ENCODE data around the gene ZFP1. TPM values are rescaled to one million over a fixed set of nuclear protein-coding genes. Genes with fewer than 3 reads are reported as not detected.

The ZFP1 gene
- polyA plus RNA-seq, 1 experiment: 11.6 TPM

DNA sequence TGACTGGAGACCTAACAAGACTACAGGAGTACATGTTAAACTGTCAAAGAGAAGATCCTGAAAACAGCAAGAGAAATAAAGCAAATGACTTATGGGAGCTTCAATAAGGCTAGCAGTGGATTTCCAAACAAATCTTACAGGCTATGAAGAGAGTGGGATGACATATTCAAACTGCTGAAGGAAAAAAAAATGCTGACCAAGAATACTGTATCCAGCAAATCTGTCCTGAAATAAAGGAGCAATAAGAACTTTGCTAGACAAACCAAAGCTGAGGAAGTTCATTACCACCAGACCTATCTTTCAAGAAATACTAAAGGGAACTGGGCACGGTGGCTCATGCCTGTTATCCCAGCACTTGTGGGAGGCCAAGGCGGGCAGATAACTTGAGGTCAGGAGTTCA, 28.6 kb downstream of the ZFP1 start:
- Histone ChIP-seq H3K9me3 (ENCODE audit: control insufficient read depth, insufficient read depth, low read length) (peaks cover 33% of the 10 kb centered on the region), H3K27ac (ENCODE audit: low read depth, low read length) (no peak overlapping the region), H3K27me3 (ENCODE audit: control insufficient read depth, insufficient read depth, low read length) (no peaks in the 10 kb centered on the region), H3K4me3 (ENCODE audit: low read depth, low read length) (no peak overlapping the region)
- ChIA-PET CTCF (no interaction called here), POLR2A (no interaction called here)
- DNase-seq (ENCODE audit: low read depth, low spot score): no peak
- TF ChIP-seq, protein P1, sequence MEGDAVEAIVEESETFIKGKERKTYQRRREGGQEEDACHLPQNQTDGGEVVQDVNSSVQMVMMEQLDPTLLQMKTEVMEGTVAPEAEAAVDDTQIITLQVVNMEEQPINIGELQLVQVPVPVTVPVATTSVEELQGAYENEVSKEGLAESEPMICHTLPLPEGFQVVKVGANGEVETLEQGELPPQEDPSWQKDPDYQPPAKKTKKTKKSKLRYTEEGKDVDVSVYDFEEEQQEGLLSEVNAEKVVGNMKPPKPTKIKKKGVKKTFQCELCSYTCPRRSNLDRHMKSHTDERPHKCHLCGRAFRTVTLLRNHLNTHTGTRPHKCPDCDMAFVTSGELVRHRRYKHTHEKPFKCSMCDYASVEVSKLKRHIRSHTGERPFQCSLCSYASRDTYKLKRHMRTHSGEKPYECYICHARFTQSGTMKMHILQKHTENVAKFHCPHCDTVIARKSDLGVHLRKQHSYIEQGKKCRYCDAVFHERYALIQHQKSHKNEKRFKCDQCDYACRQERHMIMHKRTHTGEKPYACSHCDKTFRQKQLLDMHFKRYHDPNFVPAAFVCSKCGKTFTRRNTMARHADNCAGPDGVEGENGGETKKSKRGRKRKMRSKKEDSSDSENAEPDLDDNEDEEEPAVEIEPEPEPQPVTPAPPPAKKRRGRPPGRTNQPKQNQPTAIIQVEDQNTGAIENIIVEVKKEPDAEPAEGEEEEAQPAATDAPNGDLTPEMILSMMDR (IDR thresholded peaks at IDR 0.05; ENCODE audit: low read depth, low read length): no peak

DNA sequence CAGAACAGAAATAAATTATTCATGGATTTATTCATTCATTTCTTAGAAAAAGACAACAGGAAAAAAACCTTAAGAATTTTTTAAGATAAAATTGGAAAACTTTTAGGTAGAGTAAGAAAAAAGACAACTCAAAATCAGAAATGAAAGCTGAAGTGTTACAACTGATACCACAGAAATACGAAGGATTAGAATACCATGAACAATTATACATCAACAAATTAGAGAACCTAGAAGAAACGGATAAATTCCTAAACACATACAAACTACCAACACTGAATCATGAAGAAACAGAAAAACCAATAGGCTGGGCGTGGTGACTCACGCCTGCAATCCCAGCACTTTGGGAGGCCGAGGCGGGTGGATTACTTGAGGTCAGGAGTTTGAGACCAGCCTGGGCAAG, 30.9 kb downstream of the ZFP1 start:
- peaks cover 19% of the 10 kb centered on the region for H3K9me3 ChIP-seq (ENCODE audit: control insufficient read depth, insufficient read depth, low read length)
- ChIA-PET POLR2A (no interaction called here), CTCF (no interaction called here)
- DNase-seq (ENCODE audit: low read depth, low spot score): no peak
- TF ChIP-seq, protein P1 (IDR thresholded peaks at IDR 0.05; ENCODE audit: low read depth, low read length): no peak
- no peak overlapping the region for H3K27ac ChIP-seq (ENCODE audit: low read depth, low read length)
- no peak overlapping the region for H3K4me3 ChIP-seq (ENCODE audit: low read depth, low read length)
- H3K27me3 ChIP-seq (ENCODE audit: control insufficient read depth, insufficient read depth, low read length): no peaks in the 10 kb centered on the region

GRCh38 chr16:75181630-75182029, 33.3 kb downstream of the ZFP1 start:
- TF ChIP-seq, protein P1 (IDR thresholded peaks at IDR 0.05; ENCODE audit: low read depth, low read length): no peak
- H3K27me3 ChIP-seq (ENCODE audit: control insufficient read depth, insufficient read depth, low read length): no peaks in the 10 kb centered on the region
- peaks cover 4% of the 10 kb centered on the region for H3K9me3 ChIP-seq (ENCODE audit: control insufficient read depth, insufficient read depth, low read length)
- no peak for DNase-seq (ENCODE audit: low read depth, low spot score)
- ChIA-PET POLR2A (no interaction called here), CTCF (no interaction called here)
- H3K27ac ChIP-seq (ENCODE audit: low read depth, low read length): no peak overlapping the region
- H3K4me3 ChIP-seq (ENCODE audit: low read depth, low read length): no peak overlapping the region

GRCh38 chr16:75188832-75189477, 40.6 kb downstream of the ZFP1 start:
- TF ChIP-seq, protein P1 (IDR thresholded peaks at IDR 0.05; ENCODE audit: low read depth, low read length): no peak
- ChIA-PET POLR2A (no interaction called here), CTCF (no interaction called here)
- no peak overlapping the region for H3K4me3 ChIP-seq (ENCODE audit: low read depth, low read length)
- peaks cover 5% of the 10 kb centered on the region for H3K27me3 ChIP-seq (ENCODE audit: control insufficient read depth, insufficient read depth, low read length)
- H3K9me3 ChIP-seq (ENCODE audit: control insufficient read depth, insufficient read depth, low read length): peaks cover 3% of the 10 kb centered on the region
- H3K27ac ChIP-seq (ENCODE audit: low read depth, low read length): no peak overlapping the region
- no peak for DNase-seq (ENCODE audit: low read depth, low spot score)

- CTCF ChIA-PET: no interaction called here
- H3K4me3 ChIP-seq (ENCODE audit: low read depth, low read length): no peak overlapping the region
- POLR2A ChIA-PET: no interaction called here
- no peak for DNase-seq (ENCODE audit: low read depth, low spot score)
- TF ChIP-seq, protein P1 (IDR thresholded peaks at IDR 0.05; ENCODE audit: low read depth, low read length): no peak
- H3K9me3 ChIP-seq (ENCODE audit: control insufficient read depth, insufficient read depth, low read length): peaks cover 7% of the 10 kb centered on the region
- H3K27ac ChIP-seq (ENCODE audit: low read depth, low read length): no peak overlapping the region
- H3K27me3 ChIP-seq (ENCODE audit: control insufficient read depth, insufficient read depth, low read length): peaks cover 5% of the 10 kb centered on the region
Observed at GRCh38 chr16:75189638-75190245, 41.4 kb downstream of the ZFP1 start.
